ENCODE results near the gene OSBPL5.

DNA sequence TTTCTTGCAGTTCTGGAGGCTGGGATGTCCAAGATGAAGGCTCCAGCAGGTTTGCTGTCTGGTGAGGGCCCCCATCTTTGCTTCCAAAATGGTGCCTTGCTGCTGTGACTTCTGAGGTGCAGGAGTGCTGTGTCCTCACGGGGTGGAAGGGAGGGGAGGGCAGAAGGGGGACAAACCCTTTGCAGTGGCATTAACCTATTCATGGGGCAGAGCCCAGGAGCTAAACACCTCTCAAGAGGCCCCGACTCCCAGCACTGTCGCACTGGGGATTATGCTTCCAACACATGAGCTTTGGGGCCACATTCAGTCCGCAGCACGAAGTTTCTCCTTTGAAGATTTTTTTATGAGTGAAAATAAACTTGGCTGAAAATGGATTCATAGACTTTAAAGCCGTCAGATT, 25.5 kb upstream of the OSBPL5 start:
- TF ChIP-seq EZH2 (IDR thresholded peaks at IDR 0.05; ENCODE audit: low read depth): no peak
- TF ChIP-seq, protein P1, sequence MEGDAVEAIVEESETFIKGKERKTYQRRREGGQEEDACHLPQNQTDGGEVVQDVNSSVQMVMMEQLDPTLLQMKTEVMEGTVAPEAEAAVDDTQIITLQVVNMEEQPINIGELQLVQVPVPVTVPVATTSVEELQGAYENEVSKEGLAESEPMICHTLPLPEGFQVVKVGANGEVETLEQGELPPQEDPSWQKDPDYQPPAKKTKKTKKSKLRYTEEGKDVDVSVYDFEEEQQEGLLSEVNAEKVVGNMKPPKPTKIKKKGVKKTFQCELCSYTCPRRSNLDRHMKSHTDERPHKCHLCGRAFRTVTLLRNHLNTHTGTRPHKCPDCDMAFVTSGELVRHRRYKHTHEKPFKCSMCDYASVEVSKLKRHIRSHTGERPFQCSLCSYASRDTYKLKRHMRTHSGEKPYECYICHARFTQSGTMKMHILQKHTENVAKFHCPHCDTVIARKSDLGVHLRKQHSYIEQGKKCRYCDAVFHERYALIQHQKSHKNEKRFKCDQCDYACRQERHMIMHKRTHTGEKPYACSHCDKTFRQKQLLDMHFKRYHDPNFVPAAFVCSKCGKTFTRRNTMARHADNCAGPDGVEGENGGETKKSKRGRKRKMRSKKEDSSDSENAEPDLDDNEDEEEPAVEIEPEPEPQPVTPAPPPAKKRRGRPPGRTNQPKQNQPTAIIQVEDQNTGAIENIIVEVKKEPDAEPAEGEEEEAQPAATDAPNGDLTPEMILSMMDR (conservative IDR thresholded peaks at IDR 0.05): no peak
